Small intestine (tissue), 7 donors: Measurements from ENCODE around the gene PSMB9. TPM values are rescaled to one million over a fixed set of nuclear protein-coding genes. Genes with fewer than 3 reads are reported as not detected.

ENCODE experiments used
- DNase-seq, 2 donors: peaks; one replicate each; pipeline versions ENCODE4 v3.0.0 to v3.0.0-alpha.2; 2013
- FAIRE-seq: peaks from 2 replicates; lab custom pipeline; 2012; peaks lifted over from hg19 to GRCh38; lab: Jason Lieb, UNC
- H3K27ac ChIP-seq, 3 donors: one replicate each; pipeline ENCODE4 v1.5.1; 2013; ENCODE audit warnings: low read length in 2 of 3, mild to moderate bottlenecking in 2 of 3, control low read depth in 1 of 3, inconsistent platforms in 1 of 3, low read depth in 1 of 3, moderate library complexity in 1 of 3
- H3K27me3 ChIP-seq, 3 donors: one replicate each; pipeline ENCODE4 v1.6.1; 2013; ENCODE audit warnings: low read length in 3 of 3, inconsistent platforms in 1 of 3; ENCODE audit not compliant: control insufficient read depth in 3 of 3, insufficient read depth in 3 of 3
- H3K36me3 ChIP-seq, 3 donors: one replicate each; pipeline ENCODE4 v1.6.1; 2013; ENCODE audit warnings: low read length in 3 of 3, inconsistent platforms in 1 of 3, low read depth in 1 of 3, mild to moderate bottlenecking in 1 of 3, moderate library complexity in 1 of 3; ENCODE audit not compliant: control insufficient read depth in 3 of 3, insufficient read depth in 2 of 3
- H3K4me1 ChIP-seq, 3 donors: one replicate each; pipeline ENCODE4 v1.6.1; 2013; ENCODE audit warnings: low read length in 2 of 3, inconsistent platforms in 1 of 3, low read depth in 1 of 3, mild to moderate bottlenecking in 1 of 3, moderate library complexity in 1 of 3; ENCODE audit not compliant: control insufficient read depth in 3 of 3, insufficient read depth in 2 of 3
- H3K4me3 ChIP-seq, 3 donors: one replicate each; pipeline ENCODE4 v1.5.1; 2013; ENCODE audit warnings: low read length in 3 of 3, control low read depth in 1 of 3, inconsistent platforms in 1 of 3, low read depth in 1 of 3, mild to moderate bottlenecking in 1 of 3, moderate library complexity in 1 of 3
- H3K9me3 ChIP-seq, 2 donors: one replicate each; pipeline ENCODE4 v1.6.1; 2013; ENCODE audit warnings: low read depth in 1 of 2, low read length in 1 of 2; ENCODE audit not compliant: control insufficient read depth in 2 of 2, insufficient read depth in 1 of 2
- WGBS, 3 donors: extraction: QIAGEN DNeasy Blood & Tissue Kit; methylation state at CpG; one replicate each; pipeline ENCODE4 v1.1.7; 2013; 5-methylcytosine and 5-hydroxymethylcytosine counted together
- polyA plus RNA-seq, 4 donors: library from polyadenylated mRNA; stranded (reverse) in 3 of 4; unstranded in 1 of 4; fragments of 200-250 nt in 3 of 4; fragments of 120-200 nt in 1 of 4; gene quantifications; one replicate each; pipeline versions ENCODE4 v1.2.1 to v1.2.3, GENCODE V29; 2013
- donor health status: healthy with polysubstance abuse.
- donor health status: control.
- donor health status: control.
- donor health status: Bipolar disorder and iron deficiency.
- donor health status: healthy.

Gene PSMB9
- polyA plus RNA-seq, 4 donors = 21.4 to 224 (median 211) TPM

DNA sequence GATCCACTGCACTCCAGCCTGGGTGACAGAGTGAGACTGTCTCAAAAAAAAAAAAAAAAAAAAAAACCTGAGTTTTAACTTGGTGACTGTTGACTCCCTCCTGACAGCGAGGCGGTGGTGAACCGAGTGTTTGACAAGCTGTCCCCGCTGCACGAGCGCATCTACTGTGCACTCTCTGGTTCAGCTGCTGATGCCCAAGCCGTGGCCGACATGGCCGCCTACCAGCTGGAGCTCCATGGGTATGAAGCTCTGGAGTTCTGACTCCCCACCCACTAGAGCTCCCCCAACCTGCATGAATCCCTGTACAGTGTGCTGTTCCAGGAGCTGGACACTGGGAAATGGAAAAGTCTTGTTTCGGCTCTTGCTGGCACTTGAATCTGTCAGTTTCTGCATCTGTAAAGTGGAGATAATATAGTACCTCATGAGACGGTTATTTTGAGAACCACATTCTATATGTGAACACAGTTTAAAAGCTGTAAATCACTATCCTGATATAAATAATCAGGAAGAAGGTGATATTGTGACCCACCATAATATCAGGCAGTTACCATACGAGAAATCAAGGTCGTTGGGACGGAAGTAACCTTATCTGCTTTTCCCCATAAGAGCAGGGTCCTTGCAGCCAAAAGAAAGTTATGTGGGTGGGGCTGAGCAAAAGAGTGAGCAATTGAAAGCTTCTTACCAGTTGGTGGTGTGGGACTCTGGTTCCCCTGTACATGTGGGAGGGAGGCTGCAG, 3.3 kb downstream of the PSMB9 start:
- peaks cover 2 to 15% (median 7%) of the 10 kb centered on the region in 3 donors for H3K4me1 ChIP-seq
- no peak for FAIRE-seq
- 76 to 82% (median 78%) methylated on average over 14 of the region's 14 CpGs for WGBS, 3 donors
- peaks cover 0 to 14% (median 10%) of the 10 kb centered on the region in 3 donors for H3K36me3 ChIP-seq
- no peak overlapping the region for H3K4me3 ChIP-seq
- no peak for DNase-seq
- no peaks in the 10 kb centered on the region for H3K9me3 ChIP-seq
- H3K27ac ChIP-seq = no peak overlapping the region
- peaks cover 0 to 14% (median 0%) of the 10 kb centered on the region in 3 donors for H3K27me3 ChIP-seq

DNA sequence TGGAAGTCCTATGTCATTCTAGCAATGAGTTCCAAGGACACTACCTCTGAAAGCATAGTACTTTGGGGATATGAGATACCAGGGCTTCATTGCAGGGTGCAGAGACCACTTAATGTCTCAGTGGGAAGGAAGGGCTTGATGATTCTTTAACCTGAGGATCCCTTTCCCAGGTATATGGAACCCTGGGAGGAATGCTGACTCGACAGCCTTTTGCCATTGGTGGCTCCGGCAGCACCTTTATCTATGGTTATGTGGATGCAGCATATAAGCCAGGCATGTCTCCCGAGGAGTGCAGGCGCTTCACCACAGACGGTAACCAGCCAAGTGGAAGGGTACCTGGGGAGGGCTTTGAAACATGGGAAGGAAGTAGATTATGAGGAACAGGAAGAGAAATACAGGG, 4.2 kb downstream of the PSMB9 start:
- H3K9me3 ChIP-seq = no peaks in the 10 kb centered on the region
- DNase-seq = no peak
- H3K36me3 ChIP-seq = peaks cover 0 to 14% (median 10%) of the 10 kb centered on the region in 3 donors
- H3K4me1 ChIP-seq = peaks cover 2 to 9% (median 7%) of the 10 kb centered on the region in 3 donors
- peaks cover 0 to 14% (median 0%) of the 10 kb centered on the region in 3 donors for H3K27me3 ChIP-seq
- H3K4me3 ChIP-seq = no peak overlapping the region
- H3K27ac ChIP-seq = no peak overlapping the region
- no peak for FAIRE-seq
- WGBS, 3 donors = 85 to 93% (median 93%) methylated on average over 5 of the region's 5 CpGs

DNA sequence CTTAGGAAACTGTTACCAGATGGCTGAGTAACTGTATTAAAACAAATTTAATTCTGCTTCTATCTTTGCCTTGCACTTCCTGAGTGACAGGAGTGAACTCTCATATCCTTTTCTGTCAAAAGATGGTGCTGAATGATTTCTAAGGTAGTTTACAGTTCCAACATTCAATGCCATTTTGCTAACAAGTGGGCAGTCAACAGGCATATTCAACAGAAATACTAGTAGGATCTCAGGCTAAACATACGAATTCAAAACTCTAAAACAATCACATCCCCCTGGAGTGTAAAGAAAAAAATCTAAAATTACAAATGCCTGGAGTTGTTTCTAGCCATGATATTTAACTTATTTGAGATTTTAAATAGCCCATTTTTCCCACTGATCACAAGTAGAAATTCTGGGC, 6.7 kb downstream of the PSMB9 start:
- H3K4me1 ChIP-seq = peaks cover 2 to 6% (median 4%) of the 10 kb centered on the region in 3 donors
- DNase-seq = no peak
- no peaks in the 10 kb centered on the region for H3K9me3 ChIP-seq
- no peak for FAIRE-seq
- H3K27me3 ChIP-seq = peaks cover 0 to 26% (median 0%) of the 10 kb centered on the region in 3 donors
- no peak overlapping the region for H3K4me3 ChIP-seq
- H3K27ac ChIP-seq = no peak overlapping the region
- WGBS, 3 donors = 77 to 83% (median 79%) methylated on average over 1 of the region's 1 CpG
- H3K36me3 ChIP-seq = peaks cover 0 to 14% (median 10%) of the 10 kb centered on the region in 3 donors

DNA sequence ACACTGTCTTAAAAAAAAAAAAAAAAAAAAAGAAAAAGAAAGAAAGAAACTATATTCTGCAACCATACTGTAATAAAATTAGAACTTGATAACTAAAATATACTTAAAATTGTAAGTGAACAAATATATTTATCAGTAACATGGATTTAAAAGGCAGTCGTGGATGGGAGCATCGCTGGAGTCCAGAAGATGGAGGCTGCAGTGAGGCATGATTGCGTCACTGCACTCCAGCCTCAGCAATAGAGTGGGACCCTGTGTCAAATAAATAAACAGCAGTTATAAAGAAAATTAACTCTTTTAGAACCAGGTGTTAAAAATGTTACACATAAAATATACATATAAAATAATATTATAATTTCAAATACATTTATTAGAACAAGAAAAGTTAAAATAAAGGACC, 8.7 kb downstream of the PSMB9 start:
- DNase-seq (no peak), FAIRE-seq (no peak)
- Histone ChIP-seq H3K27ac (no peak overlapping the region), H3K4me1 (peaks cover 0 to 13% (median 5%) of the 10 kb centered on the region in 3 donors), H3K27me3 (peaks cover 0 to 30% (median 0%) of the 10 kb centered on the region in 3 donors), H3K36me3 (peaks cover 0 to 14% (median 9%) of the 10 kb centered on the region in 3 donors), H3K9me3 (no peaks in the 10 kb centered on the region), H3K4me3 (no peak overlapping the region)
- WGBS, 3 donors = 69 to 84% (median 77%) methylated on average over 3 of the region's 3 CpGs

DNA sequence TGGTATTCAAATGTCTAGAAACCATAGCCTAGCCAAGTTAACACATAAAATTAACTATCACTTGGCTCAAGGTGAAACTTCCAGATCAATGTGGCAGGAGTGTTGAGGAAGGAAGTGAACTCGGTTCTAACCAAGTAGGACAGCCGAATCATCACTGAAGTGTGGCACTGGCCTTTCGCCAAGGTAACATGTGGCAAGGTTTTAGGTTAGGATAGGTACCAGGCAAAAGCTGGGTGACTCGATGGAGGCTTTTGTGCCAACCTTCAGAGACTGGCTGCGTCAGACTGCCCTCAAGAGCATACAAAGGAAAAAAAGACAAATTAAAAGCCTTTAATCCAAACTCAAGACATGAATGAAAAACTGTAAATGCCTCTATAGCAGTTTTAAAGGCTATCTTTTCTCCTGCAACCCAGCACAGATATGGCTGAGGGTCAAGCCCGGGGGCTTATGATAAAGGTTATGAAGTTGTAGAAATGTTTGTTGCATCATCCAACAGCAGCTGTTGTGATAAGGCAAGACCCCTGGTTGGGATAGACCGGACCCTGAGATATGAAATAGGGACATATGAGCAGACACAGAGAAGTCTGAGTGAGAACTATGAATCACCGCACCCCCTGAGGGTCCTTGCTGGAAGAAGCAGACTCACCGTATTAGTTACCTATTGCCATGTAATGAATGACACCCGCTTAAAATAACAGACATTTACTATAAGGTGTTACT, 11.9 kb downstream of the PSMB9 start:
- Histone ChIP-seq H3K4me1 (peaks cover 0 to 19% (median 5%) of the 10 kb centered on the region in 3 donors), H3K27ac (no peak overlapping the region), H3K9me3 (no peaks in the 10 kb centered on the region), H3K36me3 (no peaks in the 10 kb centered on the region), H3K4me3 (no peak overlapping the region), H3K27me3 (peaks cover 0 to 38% (median 0%) of the 10 kb centered on the region in 3 donors)
- FAIRE-seq (no peak), DNase-seq (no peak)
- WGBS, 3 donors = 70 to 74% (median 74%) methylated on average over 10 of the region's 10 CpGs

DNA sequence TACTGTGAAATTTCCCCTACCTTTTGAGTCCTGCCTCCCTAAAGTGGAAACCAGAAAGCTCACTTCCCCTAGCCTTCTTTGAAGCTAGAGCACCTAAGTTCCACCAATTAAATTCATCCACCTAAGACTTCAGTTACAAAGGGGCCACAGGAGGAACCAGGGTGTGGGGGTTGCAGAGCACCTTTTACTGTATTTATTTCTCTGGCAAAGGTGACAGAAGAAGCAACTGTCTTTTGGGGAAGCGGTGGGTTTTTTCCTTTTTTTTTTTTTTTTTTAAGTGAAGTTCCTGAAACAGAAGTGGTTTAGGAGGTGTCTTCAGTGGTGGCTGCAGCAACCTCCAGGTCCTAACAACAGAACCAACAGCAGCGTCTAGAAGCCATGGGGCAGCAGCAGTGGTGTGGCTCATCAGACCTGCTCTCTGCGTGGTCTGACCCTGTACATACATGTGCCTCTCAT, 13.1 kb downstream of the PSMB9 start:
- Histone ChIP-seq H3K4me1 (peaks cover 0 to 16% (median 3%) of the 10 kb centered on the region in 3 donors), H3K27me3 (peaks cover 0 to 37% (median 0%) of the 10 kb centered on the region in 3 donors), H3K36me3 (no peaks in the 10 kb centered on the region), H3K4me3 (no peak overlapping the region), H3K9me3 (no peaks in the 10 kb centered on the region), H3K27ac (peak overlapping the region in 2 of 3 donors; percentile 73 to 87)
- no peak for FAIRE-seq
- peak in 1 of 2 donors; percentile 19 for DNase-seq
- 23 to 44% (median 31%) methylated on average over 3 of the region's 3 CpGs for WGBS, 3 donors

DNA sequence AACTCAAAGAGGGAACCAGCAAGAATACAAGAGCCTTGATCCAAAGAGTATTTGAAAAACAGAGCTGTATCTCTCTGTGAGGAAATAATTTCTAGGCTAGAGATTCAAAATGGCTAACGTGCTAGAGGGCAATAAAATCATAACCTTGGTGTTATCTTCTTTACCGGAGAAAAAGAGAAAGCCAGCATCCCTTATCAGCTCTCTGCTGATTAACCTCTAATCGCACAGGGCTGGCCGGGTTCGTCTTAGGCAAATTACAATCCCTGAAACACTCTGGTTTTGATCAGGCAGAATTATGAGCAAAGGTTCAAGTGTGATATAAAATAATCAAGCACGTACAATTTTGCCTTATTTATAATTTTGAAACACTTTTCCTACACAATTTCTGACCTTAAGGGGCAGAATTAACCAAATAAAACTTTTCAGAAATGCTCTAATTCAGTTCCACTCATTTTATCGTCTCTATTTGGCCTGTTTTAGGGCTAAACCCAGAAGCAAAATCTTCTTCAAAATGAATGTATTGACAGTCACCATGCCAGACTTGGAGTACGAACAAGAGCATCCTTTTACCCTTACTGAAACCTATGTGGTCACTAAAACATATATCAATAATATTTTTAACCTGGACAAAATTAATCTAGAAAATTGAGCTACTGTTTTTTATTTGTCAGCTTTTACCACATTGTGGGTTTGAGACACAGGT, 13.7 kb downstream of the PSMB9 start:
- peak overlapping the region in 2 of 3 donors; percentile 73 to 87 for H3K27ac ChIP-seq
- WGBS, 3 donors = 13 to 41% (median 27%) methylated on average over 8 of the region's 8 CpGs
- DNase-seq = peak; percentile 57 to 91

More for the DNA sequence above, 13.7 kb downstream of the PSMB9 start:
- Histone ChIP-seq H3K36me3 (no peaks in the 10 kb centered on the region), H3K4me3 (no peak overlapping the region), H3K9me3 (no peaks in the 10 kb centered on the region), H3K4me1 (peaks cover 0 to 16% (median 3%) of the 10 kb centered on the region in 3 donors), H3K27me3 (peaks cover 0 to 38% (median 0%) of the 10 kb centered on the region in 3 donors)
- peak; percentile 47 for FAIRE-seq
